ENCODE measurements around the gene AKR1B1.
"Not testable (repeated sequence)": the region's sequence is repeated elsewhere in the genome, so short reads cannot be mapped to it uniquely, and the experiment has no call there.

AKR1B1 gene

GRCh38 chr7:134458806-134459698, at the start of gene AKR1B1:
Gene AKR1B1 (minus strand): TSS chr7:134459100. CDS start chr7:134459062, 38 bp downstream.
- DNase-seq, result peak; percentile 87

GRCh38 chr7:134505856-134506255, 47.0 kb upstream of the AKR1B1 start:
- DNase-seq, result no peak

GRCh38 chr7:134504660-134505164, 45.8 kb upstream of the AKR1B1 start:
- DNase-seq, result no peak

GRCh38 chr7:134502463-134503371, 43.8 kb upstream of the AKR1B1 start:
- DNase-seq, result no peak

GRCh38 chr7:134500982-134501381, 42.1 kb upstream of the AKR1B1 start:
- no peak for DNase-seq

- DNase-seq, result no peak
Observed at GRCh38 chr7:134500406-134500805, 41.5 kb upstream of the AKR1B1 start.

- no peak for DNase-seq
Observed at GRCh38 chr7:134495546-134495945, 36.6 kb upstream of the AKR1B1 start.

GRCh38 chr7:134493091-134493490, 34.2 kb upstream of the AKR1B1 start:
- DNase-seq, result no peak

- not testable (repeated sequence) for DNase-seq
Observed at GRCh38 chr7:134487721-134488120, 28.8 kb upstream of the AKR1B1 start.

- no peak for DNase-seq
Observed at GRCh38 chr7:134485203-134485602, 26.3 kb upstream of the AKR1B1 start.

GRCh38 chr7:134483296-134483695, 24.4 kb upstream of the AKR1B1 start:
- no peak for DNase-seq

GRCh38 chr7:134482858-134483257, 24.0 kb upstream of the AKR1B1 start:
- no peak for DNase-seq

- no peak for DNase-seq
Observed at GRCh38 chr7:134481167-134481566, 22.3 kb upstream of the AKR1B1 start.

- no peak for DNase-seq
Observed at GRCh38 chr7:134480730-134481129, 21.8 kb upstream of the AKR1B1 start.

GRCh38 chr7:134480202-134480601, 21.3 kb upstream of the AKR1B1 start:
- DNase-seq, result no peak

- DNase-seq, result no peak
Observed at GRCh38 chr7:134478707-134479106, 19.8 kb upstream of the AKR1B1 start.

- no peak for DNase-seq
Observed at GRCh38 chr7:134477954-134478353, 19.1 kb upstream of the AKR1B1 start.

- DNase-seq, result no peak
Observed at GRCh38 chr7:134476044-134476443, 17.1 kb upstream of the AKR1B1 start.

- DNase-seq, result no peak
Observed at GRCh38 chr7:134474828-134475227, 15.9 kb upstream of the AKR1B1 start.

- DNase-seq, result no peak
Observed at GRCh38 chr7:134473861-134474291, 15.0 kb upstream of the AKR1B1 start.

- DNase-seq, result no peak
Observed at GRCh38 chr7:134472572-134473244, 13.8 kb upstream of the AKR1B1 start.

- no peak for DNase-seq
Observed at GRCh38 chr7:134470864-134471263, 12.0 kb upstream of the AKR1B1 start.

GRCh38 chr7:134469622-134470021, 10.7 kb upstream of the AKR1B1 start:
- no peak for DNase-seq
